ENCODE results near the gene PALD1. TPM values are rescaled to one million over a fixed set of nuclear protein-coding genes. Genes with fewer than 3 reads are reported as not detected.

Gene PALD1
- total RNA-seq, 3 donors from 2014 or later (not counting 1 experiment from before 2014, with no cell fraction given) = 0.21 TPM; not detected in 2

- no peak overlapping the region for H3K27ac ChIP-seq (ENCODE audit: low read length)
- Mint-ChIP-seq H3K9me3 (no peaks in the 10 kb centered on the region), H3K36me3 (no peaks in the 10 kb centered on the region), H3K27ac (no peak overlapping the region), H3K4me1 (peaks cover 6 to 12% of the 10 kb centered on the region in 2 donors), H3K27me3 (ENCODE audit: low read depth in 2 of 2) (no peaks in the 10 kb centered on the region), H3K4me3 (no peak overlapping the region)
- H3K9me3 ChIP-seq (ENCODE audit: control insufficient read depth, insufficient read depth, low read length) = no peaks in the 10 kb centered on the region
- WGBS (ENCODE audit: insufficient coverage) = 96% methylated on average over 5 of the region's 6 CpGs
- H3K4me3 ChIP-seq (ENCODE audit: low read length) = no peak overlapping the region
- intact Hi-C loops (cut with micrococcal nuclease) = no loop called here
- ATAC-seq (no peak), DNase-seq (no peak)
- peaks cover 7% of the 10 kb centered on the region for H3K4me1 ChIP-seq (ENCODE audit: control insufficient read depth, insufficient read depth, low read length)
- TF ChIP-seq CTCF (IDR thresholded peaks at IDR 0.05) = no peak
- H3K36me3 ChIP-seq (ENCODE audit: control insufficient read depth, insufficient read depth, low read length) = no peaks in the 10 kb centered on the region
- H3K27me3 ChIP-seq (ENCODE audit: control insufficient read depth, insufficient read depth, low read length) = no peaks in the 10 kb centered on the region
Measured at GRCh38 chr10:70552586-70552985, 74.0 kb downstream of the PALD1 start.

- Histone ChIP-seq H3K27me3 (ENCODE audit: control insufficient read depth, insufficient read depth, low read length) (no peaks in the 10 kb centered on the region), H3K36me3 (ENCODE audit: control insufficient read depth, insufficient read depth, low read length) (no peaks in the 10 kb centered on the region), H3K4me3 (ENCODE audit: low read length) (no peak overlapping the region), H3K27ac (ENCODE audit: low read length) (no peak overlapping the region), H3K9me3 (ENCODE audit: control insufficient read depth, insufficient read depth, low read length) (no peaks in the 10 kb centered on the region), H3K4me1 (ENCODE audit: control insufficient read depth, insufficient read depth, low read length) (peaks cover 25% of the 10 kb centered on the region)
- peaks cover 24 to 29% of the 10 kb centered on the region in 2 donors for H3K4me1 Mint-ChIP-seq
- DNase-seq = no peak
- H3K9me3 Mint-ChIP-seq = no peaks in the 10 kb centered on the region
- intact Hi-C loops (cut with micrococcal nuclease) = loop anchor here (5.0 kb wide), 2 partner anchors 47 to 117 kb away; partner anchors contain the start of genes ADAMTS14 and PRF1
- H3K27ac Mint-ChIP-seq = no peak overlapping the region
- no peak for ATAC-seq
- no peaks in the 10 kb centered on the region for H3K27me3 Mint-ChIP-seq (ENCODE audit: low read depth in 2 of 2)
- no peak for TF ChIP-seq CTCF (IDR thresholded peaks at IDR 0.05)
- H3K4me3 Mint-ChIP-seq = no peak overlapping the region
- no peaks in the 10 kb centered on the region for H3K36me3 Mint-ChIP-seq
- 84% methylated on average over 11 of the region's 11 CpGs for WGBS (ENCODE audit: insufficient coverage)
Measured at GRCh38 chr10:70555371-70555770, 76.8 kb downstream of the PALD1 start.

GRCh38 chr10:70557086-70557845 lies 78.7 kb downstream of the PALD1 start:
- Mint-ChIP-seq H3K36me3 (no peaks in the 10 kb centered on the region), H3K27me3 (ENCODE audit: low read depth in 2 of 2) (no peaks in the 10 kb centered on the region), H3K4me3 (no peak overlapping the region), H3K9me3 (no peaks in the 10 kb centered on the region), H3K27ac (no peak overlapping the region), H3K4me1 (peaks cover 30 to 43% of the 10 kb centered on the region in 2 donors)
- Histone ChIP-seq H3K4me1 (ENCODE audit: control insufficient read depth, insufficient read depth, low read length) (peaks cover 38% of the 10 kb centered on the region), H3K27ac (ENCODE audit: low read length) (no peak overlapping the region), H3K9me3 (ENCODE audit: control insufficient read depth, insufficient read depth, low read length) (no peaks in the 10 kb centered on the region), H3K27me3 (ENCODE audit: control insufficient read depth, insufficient read depth, low read length) (no peaks in the 10 kb centered on the region), H3K4me3 (ENCODE audit: low read length) (no peak overlapping the region), H3K36me3 (ENCODE audit: control insufficient read depth, insufficient read depth, low read length) (no peaks in the 10 kb centered on the region)
- ATAC-seq (no peak), DNase-seq (no peak)
- intact Hi-C loops (cut with micrococcal nuclease) = loop anchor here (5.0 kb wide), 2 partner anchors 45 to 115 kb away; partner anchors contain the start of genes ADAMTS14 and PRF1
- WGBS (ENCODE audit: insufficient coverage) = 93% methylated on average over 10 of the region's 11 CpGs
- TF ChIP-seq CTCF (IDR thresholded peaks at IDR 0.05) = no peak

All from natural killer cell (primary cell).